ENCODE results near the gene MACROD2.

- TF ChIP-seq CTCF (conservative IDR thresholded peaks at IDR 0.05 in 1 of 2, IDR thresholded peaks at IDR 0.05 in 1 of 2; ENCODE audit: extremely low read depth in 1 of 2, insufficient read depth in 1 of 2, low read depth in 1 of 2, low read length in 2 of 2) (no peak), EZH2 (IDR thresholded peaks at IDR 0.05; ENCODE audit: borderline replicate concordance, low read length) (no peak)
Observed at GRCh38 chr20:15900443-15900842, 1905.1 kb downstream of the MACROD2 start.

Data from mammary epithelial cell (primary cell).